HG03175 (cell line): ENCODE results near the gene OCLN.
"Not testable (repeated sequence)": the region's sequence is repeated elsewhere in the genome, so short reads cannot be mapped to it uniquely, and the experiment has no call there.

Experiments used
- ATAC-seq: cut with Tn5 transposase; IDR thresholded peaks from one replicate; pipeline ENCODE4 v1.9.1; 2021; ENCODE audit warnings: mild to moderate bottlenecking, moderate library complexity; ENCODE audit not compliant: unreplicated experiment

The OCLN gene, protein sequence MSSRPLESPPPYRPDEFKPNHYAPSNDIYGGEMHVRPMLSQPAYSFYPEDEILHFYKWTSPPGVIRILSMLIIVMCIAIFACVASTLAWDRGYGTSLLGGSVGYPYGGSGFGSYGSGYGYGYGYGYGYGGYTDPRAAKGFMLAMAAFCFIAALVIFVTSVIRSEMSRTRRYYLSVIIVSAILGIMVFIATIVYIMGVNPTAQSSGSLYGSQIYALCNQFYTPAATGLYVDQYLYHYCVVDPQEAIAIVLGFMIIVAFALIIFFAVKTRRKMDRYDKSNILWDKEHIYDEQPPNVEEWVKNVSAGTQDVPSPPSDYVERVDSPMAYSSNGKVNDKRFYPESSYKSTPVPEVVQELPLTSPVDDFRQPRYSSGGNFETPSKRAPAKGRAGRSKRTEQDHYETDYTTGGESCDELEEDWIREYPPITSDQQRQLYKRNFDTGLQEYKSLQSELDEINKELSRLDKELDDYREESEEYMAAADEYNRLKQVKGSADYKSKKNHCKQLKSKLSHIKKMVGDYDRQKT

DNA sequence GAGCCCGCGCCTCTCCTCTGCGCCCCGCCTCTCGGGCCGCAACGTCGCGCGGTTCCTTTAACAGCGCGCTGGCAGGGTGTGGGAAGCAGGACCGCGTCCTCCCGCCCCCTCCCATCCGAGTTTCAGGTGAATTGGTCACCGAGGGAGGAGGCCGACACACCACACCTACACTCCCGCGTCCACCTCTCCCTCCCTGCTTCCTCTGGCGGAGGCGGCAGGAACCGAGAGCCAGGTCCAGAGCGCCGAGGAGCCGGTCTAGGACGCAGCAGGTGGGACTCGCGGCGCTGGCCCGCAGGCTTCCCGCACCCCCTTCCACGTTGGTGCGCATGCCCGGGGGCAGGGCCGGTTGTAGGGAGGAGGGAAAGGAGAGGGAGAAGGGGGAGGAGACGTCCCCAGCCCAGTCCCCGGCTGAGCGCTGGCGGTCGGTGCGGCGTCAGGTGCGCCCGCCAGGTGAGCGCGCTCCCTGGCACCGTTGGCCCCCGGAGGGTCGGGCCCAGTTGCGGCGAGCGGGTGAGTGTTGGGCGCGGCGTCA lies at the start of gene OCLN:
Gene OCLN, plus strand, starts transcription at position 400 of the 532 bp plus-strand sequence. CDS start 11,455 bp downstream, outside the sequence.
- ATAC-seq, result peak; percentile 31

DNA sequence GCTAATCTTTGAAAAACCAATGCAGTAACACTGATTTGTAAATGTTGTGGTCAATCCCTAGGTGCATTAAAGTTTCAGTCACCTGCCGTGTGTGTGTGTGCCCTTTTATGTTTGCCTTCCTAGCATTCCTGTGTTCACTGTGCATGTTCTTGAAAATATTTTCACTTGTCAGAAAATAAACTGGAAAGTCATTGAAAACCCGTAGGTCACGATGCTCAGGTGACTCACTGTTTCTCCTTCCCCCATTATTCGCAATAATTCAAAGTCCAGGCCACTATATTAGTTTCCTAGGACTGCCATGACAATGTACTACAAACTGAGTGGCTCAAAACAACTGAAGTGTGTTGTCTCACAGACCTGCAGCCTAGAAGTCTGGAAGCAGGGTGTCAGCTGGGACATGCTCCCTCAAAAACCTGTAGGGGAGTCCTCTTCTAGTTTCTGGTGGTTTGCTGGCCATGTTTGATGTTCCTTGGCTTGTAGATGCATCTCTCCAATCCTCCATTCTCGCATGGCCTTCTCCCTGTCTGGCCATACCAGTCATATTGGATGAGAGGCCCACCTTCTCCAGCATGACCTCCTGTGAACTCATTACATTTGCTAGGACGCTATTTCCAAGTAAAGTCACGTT lies 48.3 kb upstream of the OCLN start:
- no peak for ATAC-seq

DNA sequence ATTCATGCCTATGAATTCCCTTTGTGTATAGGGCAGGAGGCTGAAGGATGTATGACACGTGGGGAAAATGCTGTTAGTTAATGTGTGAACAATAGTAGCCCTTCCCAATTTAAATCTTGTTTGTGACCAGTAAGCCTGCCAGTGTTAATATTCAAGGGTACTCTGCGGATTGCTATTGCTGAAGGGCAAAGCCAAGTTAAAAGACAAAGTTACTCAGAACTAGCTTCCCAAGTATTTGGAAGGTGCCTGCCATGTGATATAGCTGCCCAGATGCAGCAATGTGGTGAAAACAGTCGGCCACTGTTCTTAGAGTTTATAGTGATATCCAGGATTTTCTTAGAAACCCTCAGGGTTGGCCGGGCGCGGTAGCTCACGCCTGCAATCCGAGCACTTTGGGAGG lies 43.1 kb upstream of the OCLN start:
- no peak for ATAC-seq

DNA sequence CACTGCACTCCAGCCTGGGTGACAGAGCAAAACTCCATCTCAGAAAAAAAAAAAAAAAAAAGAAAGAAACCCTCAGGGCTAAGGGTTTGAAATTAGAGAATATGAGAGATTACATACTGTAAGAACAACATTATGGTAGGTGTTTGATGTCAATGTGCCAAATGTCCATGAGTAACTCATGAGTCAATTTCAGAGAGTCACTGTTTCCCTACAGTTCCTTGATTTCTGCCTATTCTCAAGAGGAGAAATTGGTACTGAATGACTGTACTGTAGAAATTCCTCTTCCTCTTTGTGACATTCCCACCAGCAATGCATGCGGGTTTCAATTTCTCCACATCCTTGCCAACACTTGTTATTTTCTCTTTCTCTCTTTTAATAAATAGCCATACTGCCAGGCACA lies 42.5 kb upstream of the OCLN start:
- no peak for ATAC-seq

DNA sequence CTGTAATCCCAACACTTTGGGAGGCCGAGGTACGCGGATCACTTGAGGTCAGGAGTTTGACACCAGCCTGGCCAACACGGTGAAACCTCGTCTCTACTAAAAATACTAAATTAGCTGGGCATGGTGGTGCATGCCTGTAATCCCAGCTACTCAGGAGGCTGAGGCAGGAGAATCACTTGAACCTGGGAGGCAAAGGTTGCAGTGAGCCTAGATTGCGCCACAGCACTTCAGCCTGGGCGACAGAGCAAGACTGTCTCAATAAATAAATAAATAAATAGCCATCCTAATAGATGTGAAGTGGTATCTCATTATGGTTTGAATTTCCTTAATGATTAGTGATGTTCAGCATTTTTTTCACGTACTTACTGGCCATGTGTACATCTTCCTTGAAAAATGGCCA lies 42.1 kb upstream of the OCLN start:
- ATAC-seq, result not testable (repeated sequence)

DNA sequence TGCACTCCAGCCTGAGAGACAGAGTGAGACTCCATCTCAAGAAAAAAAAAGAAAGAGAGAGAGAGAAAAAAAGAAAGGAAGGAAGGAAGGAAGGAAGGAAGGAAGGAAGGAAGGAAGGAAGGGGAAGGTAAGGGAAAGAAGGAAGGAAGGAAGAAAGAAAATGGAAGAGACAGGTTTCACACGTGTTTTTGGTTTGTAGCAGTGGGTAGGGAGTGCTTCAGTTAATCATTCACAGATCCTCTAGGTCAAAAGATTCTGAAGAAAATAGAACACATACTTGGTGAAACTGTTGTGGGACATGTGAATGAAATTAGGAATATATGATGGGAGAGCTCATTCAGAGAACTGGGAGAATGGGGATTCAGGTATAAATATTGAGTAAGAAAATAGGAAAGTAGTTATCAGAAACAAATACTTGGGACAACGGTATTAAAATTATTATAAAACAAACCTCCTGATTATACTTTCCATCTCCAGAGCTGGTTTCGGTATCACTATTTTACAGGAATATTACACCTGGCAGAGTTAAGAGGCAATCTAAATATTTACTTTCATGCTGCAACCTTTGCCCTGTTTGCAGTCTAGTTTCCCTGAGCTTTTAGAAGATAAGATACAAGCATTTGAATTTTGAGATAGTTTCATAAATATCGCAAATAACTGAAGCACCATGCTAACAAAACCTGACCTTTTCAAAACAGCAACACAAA lies 40.5 kb upstream of the OCLN start:
- no peak for ATAC-seq

DNA sequence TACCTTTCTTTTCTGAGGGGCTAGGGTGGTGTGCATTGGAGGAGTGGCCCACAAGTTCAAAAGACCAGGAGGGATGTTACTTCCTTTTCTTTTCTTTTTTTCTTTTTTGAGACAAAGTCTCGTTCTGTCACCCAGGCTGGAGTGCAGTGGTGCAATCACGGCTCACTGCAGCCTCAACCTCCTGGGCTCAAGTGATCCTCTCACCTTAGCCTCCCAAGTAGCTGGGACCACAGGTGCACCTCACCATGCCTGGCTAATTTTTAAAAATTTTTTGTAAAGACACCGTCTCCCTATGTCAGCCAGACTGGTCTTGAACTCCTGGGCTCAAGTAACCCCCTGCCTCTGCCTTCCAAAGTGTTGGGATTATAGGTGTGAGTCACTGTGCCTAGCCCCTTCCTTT lies 39.1 kb upstream of the OCLN start:
- not testable (repeated sequence) for ATAC-seq

DNA sequence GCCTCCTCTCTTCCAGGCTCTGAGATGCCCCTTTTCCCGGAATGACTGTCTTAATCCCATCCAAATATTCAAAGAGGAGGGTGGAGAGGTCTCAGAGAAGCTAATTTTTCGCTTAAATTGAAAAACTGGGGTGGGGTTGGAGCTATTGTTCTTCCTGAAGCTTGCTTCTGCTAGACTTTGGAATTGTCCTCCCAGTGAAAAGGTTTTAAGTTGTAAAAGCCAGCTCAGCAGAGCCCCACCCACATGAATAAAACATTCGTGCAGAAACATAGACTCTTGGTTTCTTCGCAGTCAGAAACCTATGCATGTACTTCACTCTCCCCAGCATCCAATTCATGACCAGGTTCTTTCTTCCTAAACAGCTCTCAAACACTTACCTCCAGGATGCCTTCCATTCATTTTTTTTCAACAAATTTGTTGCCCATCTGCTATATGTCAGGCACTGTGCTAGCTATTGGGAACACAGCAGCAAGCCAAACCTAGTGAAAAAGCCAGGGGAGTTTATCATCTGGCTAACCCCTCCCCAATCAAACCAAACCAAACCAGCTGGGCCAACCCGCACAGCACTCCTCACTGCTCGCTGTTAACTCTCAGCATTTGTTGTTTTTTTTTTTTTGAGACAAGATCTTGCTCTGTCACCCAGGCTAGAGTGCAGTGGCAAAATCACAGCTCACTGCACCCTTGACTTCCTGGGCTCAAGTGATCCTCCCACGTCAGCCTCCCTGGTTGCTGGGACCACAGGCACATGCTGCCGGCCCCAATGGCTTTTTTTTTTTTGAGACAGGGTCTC lies 37.9 kb upstream of the OCLN start:
- no peak for ATAC-seq

DNA sequence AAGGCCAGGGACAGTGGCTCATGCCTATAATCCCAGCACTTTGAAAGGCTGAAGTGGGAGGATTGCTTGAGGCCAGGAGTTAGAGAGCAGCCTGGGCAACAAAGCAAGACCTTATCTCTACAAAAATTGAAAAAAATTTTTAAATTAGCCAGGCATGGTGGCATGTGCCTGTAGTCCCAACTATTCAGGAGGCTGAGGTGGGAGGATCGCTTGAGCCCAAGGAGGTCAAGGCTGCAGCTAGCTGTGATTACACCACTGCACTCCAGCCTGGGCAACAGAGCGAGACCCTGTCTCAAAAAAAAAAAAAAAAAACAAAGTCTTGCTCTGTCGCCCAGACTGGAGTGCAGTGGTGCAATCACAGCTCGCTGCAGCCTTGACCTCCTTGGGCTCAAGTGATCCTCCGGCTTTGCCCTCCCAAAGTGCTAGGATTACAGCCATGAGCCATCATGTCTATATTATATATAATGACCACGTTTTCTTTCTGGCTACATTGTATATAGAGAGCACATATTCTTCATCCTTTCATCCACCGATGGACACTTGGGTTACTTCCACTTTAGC lies 37.1 kb upstream of the OCLN start:
- not testable (repeated sequence) for ATAC-seq

DNA sequence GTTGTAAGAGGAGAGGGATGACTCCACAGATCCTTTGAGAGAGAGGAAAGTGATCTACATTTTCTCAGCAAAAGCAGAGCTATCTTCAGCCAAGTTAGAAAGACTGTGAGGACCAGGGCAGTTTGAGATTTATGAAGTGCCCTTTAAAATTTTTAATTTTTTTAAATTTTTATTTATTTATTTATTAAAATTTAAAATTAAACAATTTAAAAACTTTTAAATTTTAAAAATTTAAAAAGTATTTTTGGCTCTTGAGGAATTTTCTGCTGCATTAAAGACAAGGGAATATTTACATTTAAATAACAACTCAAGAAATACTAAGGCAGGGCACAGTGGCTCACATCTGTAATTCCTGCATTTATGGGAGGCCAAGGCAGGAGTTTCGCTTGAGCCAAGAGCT lies 30.4 kb upstream of the OCLN start:
- ATAC-seq, result no peak

DNA sequence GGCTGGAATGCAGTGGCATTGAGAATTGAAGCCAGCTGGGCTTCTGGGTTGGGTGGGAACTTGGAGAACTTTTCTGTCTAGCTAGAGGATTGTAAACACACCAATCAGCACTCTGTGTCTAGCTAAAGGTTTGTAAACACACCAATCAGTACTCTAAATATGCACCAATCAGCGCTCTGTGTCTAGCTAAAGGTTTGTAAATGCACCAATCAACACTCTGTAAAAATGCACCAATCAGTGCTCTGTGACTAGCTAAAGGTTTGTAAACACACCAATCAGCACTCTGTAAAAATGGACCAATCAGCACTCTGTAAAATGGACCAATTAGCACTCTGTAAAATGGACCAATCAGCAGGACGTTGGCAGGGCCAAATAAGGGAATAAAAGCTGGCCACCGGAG lies 26.2 kb upstream of the OCLN start:
- ATAC-seq, result not testable (repeated sequence)

DNA sequence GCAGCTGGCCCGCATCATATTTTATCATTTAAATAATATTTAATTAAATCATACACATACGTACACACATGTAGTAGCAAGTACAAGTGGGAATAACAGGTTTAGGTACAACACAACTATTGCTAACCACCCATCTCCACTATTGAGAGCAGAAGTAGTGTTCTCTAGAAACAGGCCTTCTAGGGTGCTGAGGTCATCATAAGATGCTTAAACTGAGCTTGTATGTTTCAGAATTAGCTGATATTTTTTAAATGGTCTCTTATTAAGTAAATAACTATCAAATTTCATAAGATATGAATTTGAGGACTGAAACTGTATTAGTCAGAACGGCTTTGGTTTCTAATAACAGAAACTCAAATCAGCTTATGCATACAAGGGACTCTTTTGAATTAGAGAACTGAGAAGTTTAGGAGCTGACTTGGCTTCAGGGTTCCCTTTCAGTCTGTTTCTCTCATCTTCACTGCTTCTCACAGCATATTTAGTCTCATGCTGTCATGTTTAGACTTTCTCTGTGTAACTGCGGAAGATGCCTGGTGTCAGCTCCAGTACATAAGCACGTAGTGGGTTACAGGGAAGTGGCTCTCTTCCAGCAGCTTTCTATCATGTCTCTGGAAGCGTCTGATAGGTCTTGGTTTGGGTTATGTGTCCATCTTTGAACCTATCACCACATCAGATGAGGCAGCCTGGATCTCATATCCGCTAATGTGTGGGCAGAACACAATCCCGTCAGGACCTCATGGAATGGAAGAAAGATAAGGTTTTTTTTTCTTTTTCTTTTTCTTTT lies 25.0 kb upstream of the OCLN start:
- ATAC-seq, result peak; percentile 94

DNA sequence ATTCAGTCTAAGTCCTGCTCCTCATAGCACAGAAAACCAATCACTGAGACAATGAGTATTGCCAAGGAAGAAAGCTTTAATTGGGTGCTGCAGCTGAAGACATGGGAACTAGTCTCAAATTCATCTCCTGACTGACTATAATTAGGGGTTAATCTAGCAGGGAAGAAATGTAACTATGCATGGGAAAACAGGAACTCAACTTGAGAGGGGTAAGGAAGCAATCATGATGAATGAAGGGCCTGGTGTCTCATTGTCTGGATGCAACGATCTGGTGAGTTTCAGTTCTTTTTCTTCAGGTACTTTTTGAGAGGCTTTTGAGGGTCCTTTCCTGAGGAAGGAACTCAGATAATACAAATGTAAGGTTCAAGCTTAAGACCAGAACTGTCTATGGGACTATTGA lies 24.0 kb upstream of the OCLN start:
- ATAC-seq, result no peak

DNA sequence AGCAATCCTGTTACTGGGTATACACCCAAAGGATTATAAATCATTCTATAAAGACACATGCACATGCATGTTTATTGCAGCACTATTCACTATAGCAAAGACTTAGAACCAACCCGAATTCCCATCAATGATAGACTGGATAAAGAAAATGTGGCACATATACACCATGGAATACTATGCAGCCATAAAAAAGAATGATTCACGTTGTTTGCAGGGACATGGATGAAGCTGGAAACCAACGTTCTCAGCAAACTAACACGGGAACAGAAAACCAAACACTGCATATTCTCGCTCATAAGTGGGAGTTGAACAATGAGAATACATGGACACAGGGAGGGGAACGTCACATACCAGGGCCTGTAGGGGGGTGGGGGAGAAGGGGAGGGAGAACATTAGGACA lies 21.1 kb upstream of the OCLN start:
- not testable (repeated sequence) for ATAC-seq

DNA sequence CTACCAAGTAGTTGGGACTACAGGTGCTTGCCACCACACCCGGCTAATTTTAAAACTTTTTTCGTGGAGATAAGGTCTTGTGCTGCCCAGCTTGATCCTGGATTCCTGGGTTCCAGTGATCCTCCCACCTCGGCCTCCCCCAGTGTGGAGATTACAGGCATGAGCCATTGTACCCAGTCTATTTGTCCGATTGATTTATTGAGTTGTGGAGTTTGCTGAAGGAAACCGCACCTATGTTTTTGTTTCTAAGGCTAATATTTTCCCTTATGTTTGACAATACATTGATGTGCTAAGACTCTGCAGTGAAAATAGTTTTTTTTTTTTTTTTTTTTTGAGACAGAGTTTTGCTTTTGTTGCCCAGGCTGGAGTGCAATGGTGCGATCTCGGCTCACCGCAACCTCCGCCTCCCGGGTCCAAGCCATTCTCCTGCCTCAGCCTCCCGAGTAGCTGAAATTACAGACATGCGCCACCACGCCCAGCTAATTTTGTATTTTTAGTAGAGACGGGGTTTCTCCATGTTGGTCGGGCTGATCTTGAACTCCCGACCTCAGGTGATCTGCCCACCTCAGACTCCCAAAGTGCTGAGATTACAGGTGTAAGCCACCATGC lies 20.0 kb upstream of the OCLN start:
- ATAC-seq, result not testable (repeated sequence)

DNA sequence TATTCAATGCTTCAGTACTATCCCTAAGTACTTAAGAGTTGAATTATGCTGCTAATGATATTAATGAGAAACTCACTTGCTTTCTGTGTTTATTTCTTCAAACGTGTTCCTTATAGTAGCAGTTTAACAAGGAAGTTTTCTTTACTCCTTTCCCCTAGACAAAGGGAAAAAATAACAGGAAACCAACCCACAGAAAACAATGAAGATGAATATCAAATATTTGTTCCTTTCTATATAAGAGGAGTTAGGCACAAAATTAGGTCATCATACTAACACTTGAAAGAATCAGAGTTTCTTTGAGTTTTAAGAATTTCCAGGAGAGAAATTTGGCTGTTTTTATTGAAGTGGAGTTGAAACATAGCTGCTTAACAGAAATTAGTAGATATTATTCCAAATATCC lies 15.4 kb upstream of the OCLN start:
- ATAC-seq, result no peak

DNA sequence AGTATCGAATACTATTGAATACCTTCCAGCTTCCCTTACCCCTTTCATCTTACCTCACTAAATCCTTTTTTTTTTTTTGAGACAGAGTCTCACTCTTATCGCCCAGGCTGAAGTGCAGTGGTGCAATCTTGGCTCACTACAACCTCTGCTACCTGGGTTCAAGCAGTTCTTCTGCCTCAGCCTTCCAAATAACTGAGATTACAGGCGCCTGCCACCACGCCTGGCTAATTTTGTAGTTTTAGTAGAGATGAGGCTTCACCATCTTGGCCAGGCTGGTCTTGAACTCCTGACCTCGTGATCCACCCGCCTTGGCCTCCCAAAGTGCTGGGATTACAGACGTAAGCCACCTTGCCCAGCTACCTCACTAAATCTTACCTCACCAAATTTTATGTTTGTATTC lies 14.3 kb upstream of the OCLN start:
- not testable (repeated sequence) for ATAC-seq

DNA sequence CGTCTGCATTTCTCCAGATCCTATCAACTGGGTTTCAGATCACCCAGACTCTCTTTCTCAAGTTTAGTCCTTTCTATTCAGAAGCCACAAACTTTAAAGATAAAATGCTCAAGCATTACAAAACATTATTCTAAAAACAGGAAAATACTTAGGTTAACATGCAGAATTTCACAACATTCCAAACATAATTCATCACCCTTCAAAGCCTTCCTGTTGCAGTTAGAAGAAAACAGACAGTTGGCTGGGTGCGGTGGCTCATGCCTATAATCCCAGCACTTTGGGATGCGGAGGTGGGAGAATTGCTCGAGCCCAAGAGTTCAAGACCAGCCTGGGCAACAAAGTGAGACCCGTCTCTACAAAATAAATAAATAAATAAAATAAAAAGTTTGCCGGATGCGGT lies 7.7 kb upstream of the OCLN start:
- no peak for ATAC-seq

DNA sequence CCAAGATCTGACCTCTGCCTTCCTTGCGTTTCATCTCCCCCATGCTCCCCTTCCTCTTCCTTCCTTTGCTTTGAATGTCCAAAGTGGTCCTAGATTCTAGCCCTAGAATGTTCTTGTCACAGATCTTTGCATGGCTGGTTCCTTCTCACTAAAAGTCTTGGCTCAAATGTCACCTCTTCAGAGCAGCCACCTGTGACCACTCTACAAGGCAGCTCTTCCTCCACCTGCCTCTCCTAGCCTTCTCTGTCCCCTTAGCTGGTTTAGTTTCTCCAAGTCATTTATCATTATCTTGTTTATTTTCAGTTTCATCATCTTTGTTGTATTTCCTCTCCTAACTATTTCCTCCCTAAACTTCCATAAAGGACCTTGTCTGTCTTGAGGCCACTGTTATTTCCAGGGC lies 7.1 kb upstream of the OCLN start:
- no peak for ATAC-seq
